Activated T-cell treated with anti-CD3 and anti-CD28 coated beads, Interleukin-2, amount 50 U/mL, for 72 hours (primary cell): ENCODE results near the gene PARD3B. TPM values are rescaled to one million over a fixed set of nuclear protein-coding genes. Genes with fewer than 3 reads are reported as not detected.

ENCODE experiments used
- ATAC-seq, 2 donors: fragments of 150-1000 bp; cut with Tn5 transposase; replicated peaks in 1 of 2; 2 replicates each; pipeline ENCODE4 v1.10.0; 2021; ENCODE audit warnings: moderate library complexity in 2 of 2, mild to moderate bottlenecking in 1 of 2
- DNase-seq, 2 donors: peaks; one replicate each; pipeline ENCODE4 v3.0.0; 2021 to 2022; ENCODE audit warnings: mixed read lengths in 1 of 2
- H3K27ac Mint-ChIP-seq: one replicate; pipeline ENCODE4 v1.8.0; 2022; ENCODE audit warnings: mild to moderate bottlenecking, moderate library complexity, mixed read lengths
- H3K27me3 Mint-ChIP-seq: one replicate; pipeline ENCODE4 v1.8.0; 2022; ENCODE audit warnings: low read depth, mixed read lengths
- H3K36me3 Mint-ChIP-seq, 2 donors: one replicate each; pipeline ENCODE4 v1.8.0; 2022; ENCODE audit warnings: mixed read lengths in 2 of 2, mild to moderate bottlenecking in 1 of 2; ENCODE audit not compliant: insufficient read depth in 2 of 2
- H3K4me1 Mint-ChIP-seq: one replicate; pipeline ENCODE4 v1.8.0; 2022; ENCODE audit warnings: low read depth, mixed read lengths
- H3K4me3 Mint-ChIP-seq, 2 donors: one replicate each; pipeline ENCODE4 v1.8.0; 2022; ENCODE audit warnings: mild to moderate bottlenecking in 2 of 2, mixed read lengths in 2 of 2, moderate library complexity in 2 of 2
- H3K9me3 Mint-ChIP-seq, 2 donors: one replicate each; pipeline ENCODE4 v1.8.0; 2022; ENCODE audit warnings: mixed read lengths in 2 of 2
- total RNA-seq, 2 donors: library from RNA; stranded (reverse); gene quantifications; one replicate each; pipeline ENCODE4 v1.2.3, GENCODE V29; 2022

The PARD3B gene
- total RNA-seq, 2 donors from 2014 or later = 0.74 to 0.96 TPM

DNA sequence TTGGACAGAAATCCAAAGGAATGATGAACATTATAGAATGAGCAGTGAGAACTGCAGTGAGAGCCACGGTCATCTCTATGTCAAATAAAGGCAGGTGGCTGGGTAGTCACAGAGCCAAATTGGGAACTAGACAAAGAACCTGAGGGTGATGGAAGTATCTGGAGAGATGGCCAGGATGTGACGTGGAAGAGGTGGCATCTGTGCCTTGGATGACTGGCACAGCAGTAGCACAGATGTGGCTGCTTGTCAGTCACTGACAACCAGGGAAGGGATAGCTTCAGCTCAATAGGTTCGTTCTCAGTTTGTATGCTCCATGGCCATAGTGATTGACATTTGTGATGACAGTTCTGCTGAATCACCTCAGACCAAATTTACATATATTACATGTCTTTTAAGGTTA lies 172.3 kb downstream of the PARD3B start:
- ATAC-seq (no peak), DNase-seq (no peak)
- no peaks in the 10 kb centered on the region for H3K36me3 Mint-ChIP-seq
- no peak overlapping the region for H3K27ac Mint-ChIP-seq
- H3K4me1 Mint-ChIP-seq = no peaks in the 10 kb centered on the region
- H3K27me3 Mint-ChIP-seq = peaks cover 5% of the 10 kb centered on the region
- peaks cover 0 to 4% of the 10 kb centered on the region in 2 donors for H3K9me3 Mint-ChIP-seq
- H3K4me3 Mint-ChIP-seq = no peak overlapping the region

DNA sequence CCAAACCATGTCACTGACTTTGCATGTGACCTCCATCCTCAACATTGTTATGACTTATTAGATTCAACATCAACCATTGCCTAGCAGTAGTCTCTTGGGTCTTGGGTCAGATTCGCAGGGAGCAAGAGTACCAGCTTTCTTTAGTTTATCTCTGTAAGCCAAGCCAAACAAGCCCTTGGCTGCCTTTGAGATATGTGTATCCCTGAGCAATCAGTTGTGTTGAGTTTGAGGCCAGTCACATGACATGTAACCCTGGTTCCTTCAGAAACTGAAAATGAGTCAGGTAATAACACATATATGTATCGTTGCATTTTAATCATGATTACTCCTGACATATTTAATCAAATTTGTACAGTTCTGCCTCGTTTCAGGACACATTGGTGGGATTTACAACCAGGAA lies 173.3 kb downstream of the PARD3B start:
- Mint-ChIP-seq H3K27ac (no peak overlapping the region), H3K36me3 (no peaks in the 10 kb centered on the region), H3K4me1 (no peaks in the 10 kb centered on the region), H3K27me3 (peaks cover 8% of the 10 kb centered on the region), H3K9me3 (peaks cover 0 to 4% of the 10 kb centered on the region in 2 donors), H3K4me3 (no peak overlapping the region)
- DNase-seq (no peak), ATAC-seq (no peak)

DNA sequence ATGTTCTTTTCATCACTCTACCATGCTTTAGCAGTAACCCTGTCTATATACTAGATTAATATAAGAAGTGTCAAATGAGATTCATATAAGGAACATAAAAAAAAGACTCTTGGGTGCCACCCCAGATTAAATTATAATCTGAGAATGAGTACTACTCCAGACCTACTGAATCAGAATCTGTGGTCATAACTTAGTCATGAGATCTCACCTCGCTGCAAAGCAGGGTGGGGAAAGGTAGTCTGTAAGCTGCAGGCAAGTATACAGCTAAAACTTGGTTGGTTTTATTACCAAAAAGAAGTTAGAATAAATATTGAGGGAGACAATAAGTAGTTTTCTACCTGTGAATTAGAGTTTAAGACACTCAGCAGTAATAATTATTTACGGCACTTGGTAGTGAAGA lies 175.6 kb downstream of the PARD3B start:
- ATAC-seq = peak; percentile 43 to 57
- no peak overlapping the region for H3K27ac Mint-ChIP-seq
- peaks cover 8% of the 10 kb centered on the region for H3K27me3 Mint-ChIP-seq
- peaks cover 0 to 4% of the 10 kb centered on the region in 2 donors for H3K9me3 Mint-ChIP-seq
- H3K4me3 Mint-ChIP-seq = no peak overlapping the region
- no peaks in the 10 kb centered on the region for H3K4me1 Mint-ChIP-seq
- no peak for DNase-seq
- H3K36me3 Mint-ChIP-seq = no peaks in the 10 kb centered on the region

DNA sequence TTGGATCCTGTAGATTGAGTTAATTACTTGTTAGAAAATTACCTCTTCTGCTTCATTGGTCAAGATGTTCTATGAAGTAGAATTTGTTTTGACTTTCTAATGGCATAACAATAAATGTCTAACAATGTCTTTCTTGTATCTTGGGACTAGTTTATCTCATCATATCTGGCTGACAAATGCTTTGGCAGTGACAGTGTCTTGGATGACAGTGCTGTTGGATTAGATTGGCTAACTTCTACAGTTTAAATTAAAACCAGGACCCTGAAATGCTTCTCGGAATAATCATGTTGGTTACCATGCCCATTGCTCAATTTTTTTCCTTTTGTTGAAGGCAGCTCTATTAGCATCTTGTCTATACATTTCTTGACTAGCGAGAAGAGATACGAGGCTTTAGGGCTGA lies 176.9 kb downstream of the PARD3B start:
- no peaks in the 10 kb centered on the region for H3K4me1 Mint-ChIP-seq
- DNase-seq (no peak), ATAC-seq (no peak)
- peaks cover 13% of the 10 kb centered on the region for H3K27me3 Mint-ChIP-seq
- no peak overlapping the region for H3K4me3 Mint-ChIP-seq
- H3K36me3 Mint-ChIP-seq = no peaks in the 10 kb centered on the region
- no peak overlapping the region for H3K27ac Mint-ChIP-seq
- peaks cover 0 to 4% of the 10 kb centered on the region in 2 donors for H3K9me3 Mint-ChIP-seq

- ATAC-seq (no peak), DNase-seq (no peak)
- no peaks in the 10 kb centered on the region for H3K36me3 Mint-ChIP-seq
- H3K27ac Mint-ChIP-seq = no peak overlapping the region
- no peaks in the 10 kb centered on the region for H3K4me1 Mint-ChIP-seq
- H3K27me3 Mint-ChIP-seq = peaks cover 18% of the 10 kb centered on the region
- peaks cover 0 to 2% of the 10 kb centered on the region in 2 donors for H3K9me3 Mint-ChIP-seq
- no peak overlapping the region for H3K4me3 Mint-ChIP-seq
Observed at GRCh38 chr2:204722691-204723090, 177.4 kb downstream of the PARD3B start.

- H3K4me3 Mint-ChIP-seq = no peak overlapping the region
- H3K9me3 Mint-ChIP-seq = no peaks in the 10 kb centered on the region
- peaks cover 19% of the 10 kb centered on the region for H3K27me3 Mint-ChIP-seq
- H3K27ac Mint-ChIP-seq = no peak overlapping the region
- H3K36me3 Mint-ChIP-seq = no peaks in the 10 kb centered on the region
- ATAC-seq (no peak), DNase-seq (no peak)
- H3K4me1 Mint-ChIP-seq = no peaks in the 10 kb centered on the region
Observed at GRCh38 chr2:204725693-204726360, 180.6 kb downstream of the PARD3B start.

GRCh38 chr2:204726831-204727230 lies 181.6 kb downstream of the PARD3B start:
- Mint-ChIP-seq H3K27ac (no peak overlapping the region), H3K9me3 (no peaks in the 10 kb centered on the region), H3K36me3 (no peaks in the 10 kb centered on the region), H3K4me3 (no peak overlapping the region), H3K4me1 (no peaks in the 10 kb centered on the region), H3K27me3 (peaks cover 19% of the 10 kb centered on the region)
- no peak for ATAC-seq
- DNase-seq = no peak

- ATAC-seq = no peak
- no peaks in the 10 kb centered on the region for H3K4me1 Mint-ChIP-seq
Observed at GRCh38 chr2:204727368-204727767, 182.1 kb downstream of the PARD3B start.

DNA sequence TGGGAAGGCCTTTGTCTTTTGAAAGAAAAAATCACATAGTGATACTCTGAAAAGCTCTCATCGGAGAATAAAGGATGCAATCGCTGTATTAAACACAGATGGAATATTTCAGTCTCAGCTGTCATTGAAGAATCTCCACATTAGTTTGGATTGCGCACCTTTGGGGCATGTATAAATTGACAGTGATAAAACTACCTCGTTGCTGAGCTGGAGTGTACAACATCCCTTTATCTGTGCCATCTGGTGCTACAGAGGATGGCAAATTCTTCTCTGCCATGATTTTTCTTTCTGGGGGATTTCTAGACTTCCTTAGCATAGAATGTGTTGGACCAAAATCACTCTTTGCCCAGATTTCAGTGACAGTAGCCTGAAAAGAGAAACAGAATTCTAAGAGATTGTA lies 185.3 kb downstream of the PARD3B start:
- Mint-ChIP-seq H3K4me3 (no peak overlapping the region), H3K9me3 (no peaks in the 10 kb centered on the region), H3K27ac (no peak overlapping the region), H3K4me1 (no peaks in the 10 kb centered on the region), H3K36me3 (no peaks in the 10 kb centered on the region), H3K27me3 (peaks cover 12% of the 10 kb centered on the region)
- DNase-seq (no peak), ATAC-seq (no peak)

More at GRCh38 chr2:204727368-204727767, 182.1 kb downstream of the PARD3B start:
- Mint-ChIP-seq H3K9me3 (no peaks in the 10 kb centered on the region), H3K36me3 (no peaks in the 10 kb centered on the region), H3K4me3 (no peak overlapping the region), H3K27ac (no peak overlapping the region), H3K27me3 (peaks cover 17% of the 10 kb centered on the region)
- DNase-seq = no peak

DNA sequence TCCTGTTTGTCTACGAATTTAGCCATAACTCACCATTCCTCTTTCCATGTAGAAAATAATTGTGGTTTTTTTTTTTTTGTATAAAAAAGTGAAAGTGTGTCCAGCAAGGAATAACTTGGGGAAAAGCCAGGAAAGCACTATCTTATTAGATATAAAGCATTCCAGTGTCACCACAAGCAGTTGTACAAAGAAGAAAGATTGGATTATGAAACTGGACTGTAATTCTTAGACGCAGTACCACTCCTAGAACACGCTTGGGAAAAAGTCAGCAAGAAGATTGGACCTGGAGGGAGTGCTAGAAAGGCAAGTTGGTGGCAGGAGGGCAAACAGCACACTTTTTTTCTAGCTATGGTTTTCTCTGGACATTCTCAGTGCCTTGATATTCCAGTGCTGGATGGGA lies 186.7 kb downstream of the PARD3B start:
- Mint-ChIP-seq H3K4me3 (no peak overlapping the region), H3K4me1 (no peaks in the 10 kb centered on the region), H3K9me3 (no peaks in the 10 kb centered on the region), H3K27me3 (peaks cover 8% of the 10 kb centered on the region), H3K27ac (no peak overlapping the region), H3K36me3 (no peaks in the 10 kb centered on the region)
- no peak for ATAC-seq
- no peak for DNase-seq

DNA sequence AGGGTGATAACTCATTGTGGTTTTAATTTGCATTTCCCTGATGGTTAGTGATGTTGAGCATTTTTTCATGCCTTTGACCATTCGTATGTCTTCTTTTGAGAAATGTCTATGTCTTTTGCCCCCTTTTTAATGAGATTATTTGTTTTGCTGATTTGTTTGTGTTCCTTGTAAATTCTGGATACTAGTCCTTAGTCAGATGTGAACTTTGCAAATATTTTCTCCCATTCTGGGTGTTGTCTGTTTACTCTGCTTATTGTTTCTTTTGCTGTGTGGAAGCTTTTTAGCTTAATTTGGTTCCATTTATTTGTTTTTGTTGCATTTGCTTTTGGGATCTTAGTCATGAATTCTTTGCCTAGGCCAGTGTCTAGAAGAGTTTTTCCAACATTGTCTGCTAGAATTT lies 192.0 kb downstream of the PARD3B start:
- Mint-ChIP-seq H3K9me3 (peaks cover 2 to 6% of the 10 kb centered on the region in 2 donors), H3K4me1 (no peaks in the 10 kb centered on the region), H3K27me3 (no peaks in the 10 kb centered on the region), H3K4me3 (no peak overlapping the region), H3K27ac (no peak overlapping the region), H3K36me3 (peaks cover 0 to 3% of the 10 kb centered on the region in 2 donors)
- no peak for DNase-seq
- ATAC-seq = no peak

GRCh38 chr2:204738721-204739120 lies 193.4 kb downstream of the PARD3B start:
- H3K9me3 Mint-ChIP-seq = peaks cover 2 to 6% of the 10 kb centered on the region in 2 donors
- ATAC-seq (no peak), DNase-seq (no peak)
- no peak overlapping the region for H3K4me3 Mint-ChIP-seq
- H3K27ac Mint-ChIP-seq = no peak overlapping the region
- H3K4me1 Mint-ChIP-seq = peaks cover 8% of the 10 kb centered on the region
- H3K27me3 Mint-ChIP-seq = no peaks in the 10 kb centered on the region
- H3K36me3 Mint-ChIP-seq = peaks cover 0 to 3% of the 10 kb centered on the region in 2 donors

DNA sequence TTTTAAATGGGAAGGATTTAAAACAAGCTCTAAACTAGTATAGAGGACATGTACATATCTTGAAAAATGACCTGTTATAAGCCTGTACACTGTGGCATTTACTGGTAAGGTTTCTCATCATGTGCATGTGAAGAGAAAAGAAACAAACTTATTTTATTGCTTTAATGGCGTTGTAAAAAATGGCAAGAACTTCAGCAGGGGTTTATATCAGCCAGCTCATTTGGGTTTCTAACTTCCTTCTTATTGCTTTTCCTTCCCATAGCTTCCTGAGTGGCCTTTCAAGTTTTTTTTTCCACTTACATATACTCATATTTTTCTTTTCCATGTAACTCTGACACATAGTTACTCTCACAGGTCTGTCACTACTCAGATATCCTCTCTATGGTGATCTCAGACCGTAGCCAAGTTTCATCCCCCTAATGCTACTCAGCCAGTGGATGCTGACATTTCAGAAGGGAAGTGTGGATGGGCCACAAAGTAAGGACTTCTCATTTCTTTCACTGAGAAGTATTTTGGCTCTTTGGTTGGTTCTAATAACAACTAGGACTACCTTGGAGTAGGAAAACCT lies 198.2 kb downstream of the PARD3B start:
- DNase-seq (no peak), ATAC-seq (peak; percentile 70 to 85)
- Mint-ChIP-seq H3K36me3 (peaks cover 2 to 3% of the 10 kb centered on the region in 2 donors), H3K27ac (peak overlapping the region; percentile 51), H3K4me3 (peak overlapping the region in 1 of 2 donors; percentile 25), H3K4me1 (peaks cover 13% of the 10 kb centered on the region), H3K27me3 (no peaks in the 10 kb centered on the region), H3K9me3 (peaks cover 6 to 8% of the 10 kb centered on the region in 2 donors)

DNA sequence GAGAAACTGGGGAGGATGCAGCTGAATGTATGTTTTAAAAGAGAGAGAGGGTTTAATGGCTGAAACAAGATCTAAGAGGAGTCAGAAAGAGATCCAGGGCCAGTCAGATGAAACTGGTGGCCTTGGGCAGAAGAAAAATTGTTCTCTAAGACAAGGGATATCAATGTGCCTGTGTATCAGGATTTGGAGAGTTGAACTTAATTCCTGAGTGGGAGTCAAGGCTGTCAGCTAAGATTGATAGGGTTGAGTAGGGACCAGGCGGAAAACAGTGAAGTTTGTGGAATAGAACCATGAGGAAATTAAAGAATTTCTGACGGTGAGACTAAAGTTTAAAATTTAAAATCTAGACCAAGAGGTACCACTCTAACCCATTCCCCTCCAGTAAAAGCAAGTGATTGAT lies 199.2 kb downstream of the PARD3B start:
- ATAC-seq (no peak), DNase-seq (no peak)
- Mint-ChIP-seq H3K4me1 (peaks cover 13% of the 10 kb centered on the region), H3K36me3 (peaks cover 2% of the 10 kb centered on the region in 2 donors), H3K4me3 (no peak overlapping the region), H3K9me3 (peaks cover 5 to 6% of the 10 kb centered on the region in 2 donors), H3K27me3 (no peaks in the 10 kb centered on the region), H3K27ac (no peak overlapping the region)
